Mesendoderm (in vitro differentiated cells): Measurements from ENCODE around the gene ERCC5.

ENCODE experiments used
- DNase-seq: peaks from one replicate; pipeline ENCODE4 v3.0.0; 2013
- H2AK5ac ChIP-seq: 2 replicates; pipeline ENCODE4 v1.6.1; 2013; ENCODE audit warnings: low read length, inconsistent platforms
- H2BK120ac ChIP-seq: 2 replicates; pipeline ENCODE4 v1.6.1; 2013; ENCODE audit warnings: low read depth, mild to moderate bottlenecking, low read length, moderate library complexity, mixed read lengths
- H2BK15ac ChIP-seq: replicated peaks from 2 replicates; pipeline ENCODE4 v1.6.1; 2013; ENCODE audit warnings: low read depth, mild to moderate bottlenecking, moderate library complexity
- H2BK5ac ChIP-seq: 2 replicates; pipeline ENCODE4 v1.6.1; 2013; ENCODE audit warnings: low read length, inconsistent platforms
- H3K18ac ChIP-seq: 2 replicates; pipeline ENCODE4 v1.6.1; 2013; ENCODE audit warnings: mild to moderate bottlenecking, low read length, mixed read lengths
- H3K23ac ChIP-seq: one replicate; pipeline ENCODE4 v1.6.1; 2013; ENCODE audit warnings: low read length
- H3K27ac ChIP-seq: 2 replicates; pipeline ENCODE4 v1.5.1; 2013; ENCODE audit warnings: low read depth, mild to moderate bottlenecking, inconsistent platforms, low read length, moderate library complexity
- H3K27me3 ChIP-seq: 2 replicates; pipeline ENCODE4 v1.6.1; 2013; ENCODE audit warnings: low read length, control low read depth, mild to moderate bottlenecking, inconsistent platforms; ENCODE audit not compliant: insufficient read depth, poor library complexity
- H3K36me3 ChIP-seq: 2 replicates; pipeline ENCODE4 v1.6.1; 2013; ENCODE audit warnings: low read length, inconsistent platforms; ENCODE audit not compliant: control insufficient read depth, insufficient read depth
- H3K4ac ChIP-seq: one replicate; pipeline ENCODE4 v1.6.1; 2013; ENCODE audit warnings: low read depth, mild to moderate bottlenecking, low read length, moderate library complexity
- H3K4me1 ChIP-seq: 2 replicates; pipeline ENCODE4 v1.6.1; 2013; ENCODE audit warnings: low read depth, low read length, inconsistent platforms; ENCODE audit not compliant: control insufficient read depth
- H3K4me2 ChIP-seq: 2 replicates; pipeline ENCODE4 v1.6.1; 2013; ENCODE audit warnings: low read length
- H3K4me3 ChIP-seq: 2 replicates; pipeline ENCODE4 v1.5.1; 2013; ENCODE audit warnings: mild to moderate bottlenecking, low read length
- H3K56ac ChIP-seq: one replicate; pipeline ENCODE4 v1.6.1; 2013; ENCODE audit warnings: low read length
- H3K79me1 ChIP-seq: 2 replicates; pipeline ENCODE4 v1.6.1; 2013; ENCODE audit warnings: low read length, inconsistent platforms
- H3K79me2 ChIP-seq: 2 replicates; pipeline ENCODE4 v1.6.1; 2013; ENCODE audit warnings: mild to moderate bottlenecking, low read length; ENCODE audit not compliant: control insufficient read depth, insufficient read depth
- H3K9ac ChIP-seq: 2 replicates; pipeline ENCODE4 v1.6.1; 2013; ENCODE audit warnings: low read length, inconsistent platforms
- H4K5ac ChIP-seq: one replicate; pipeline ENCODE4 v1.6.1; 2013; ENCODE audit warnings: low read length
- H4K8ac ChIP-seq: one replicate; pipeline ENCODE4 v1.6.1; 2013; ENCODE audit warnings: low read depth, mild to moderate bottlenecking, control low read depth, low read length, moderate library complexity
- WGBS: extraction: QIAGEN DNeasy Blood & Tissue Kit; methylation state at CpG from one replicate; pipeline ENCODE4 v1.1.7; 2013; ENCODE audit warnings: low lambda C conversion rate, missing lambda C conversion rate; ENCODE audit not compliant: insufficient coverage; ENCODE audit errors: extremely low coverage; 5-methylcytosine and 5-hydroxymethylcytosine counted together

ERCC5 gene

GRCh38 chr13:102905905-102906771, 60.3 kb downstream of the ERCC5 start:
- no peak overlapping the region for H2AK5ac ChIP-seq
- no peak overlapping the region for H3K56ac ChIP-seq
- H3K79me2 ChIP-seq: no peaks in the 10 kb centered on the region
- H3K4ac ChIP-seq: no peak overlapping the region
- H3K18ac ChIP-seq: no peak overlapping the region
- no peak overlapping the region for H2BK15ac ChIP-seq
- no peaks in the 10 kb centered on the region for H3K79me1 ChIP-seq
- no peak overlapping the region for H4K8ac ChIP-seq
- H3K36me3 ChIP-seq: no peaks in the 10 kb centered on the region
- WGBS: no CpG with 5 or more reads among the region's 7 CpGs
- no peak overlapping the region for H3K4me3 ChIP-seq
- H3K4me2 ChIP-seq: no peak overlapping the region
- no peak overlapping the region for H3K9ac ChIP-seq
- no peak overlapping the region for H2BK5ac ChIP-seq
- no peaks in the 10 kb centered on the region for H3K27me3 ChIP-seq
- no peak overlapping the region for H4K5ac ChIP-seq
- H2BK120ac ChIP-seq: no peak overlapping the region
- DNase-seq: no peak
- H3K27ac ChIP-seq: no peak overlapping the region
- H3K4me1 ChIP-seq: no peaks in the 10 kb centered on the region
- H3K23ac ChIP-seq: no peak overlapping the region

GRCh38 chr13:102907016-102907756, 61.4 kb downstream of the ERCC5 start:
- no peak overlapping the region for H4K5ac ChIP-seq
- no peak overlapping the region for H3K4ac ChIP-seq
- no peaks in the 10 kb centered on the region for H3K27me3 ChIP-seq
- no peak overlapping the region for H3K9ac ChIP-seq
- no CpG with 5 or more reads among the region's 2 CpGs for WGBS
- H2AK5ac ChIP-seq: no peak overlapping the region
- DNase-seq: no peak
- no peaks in the 10 kb centered on the region for H3K36me3 ChIP-seq
- no peak overlapping the region for H2BK120ac ChIP-seq
- no peak overlapping the region for H3K4me3 ChIP-seq
- H2BK5ac ChIP-seq: no peak overlapping the region
- H4K8ac ChIP-seq: no peak overlapping the region
- H3K79me2 ChIP-seq: no peaks in the 10 kb centered on the region
- H3K79me1 ChIP-seq: no peaks in the 10 kb centered on the region
- no peak overlapping the region for H3K27ac ChIP-seq
- H3K4me1 ChIP-seq: no peaks in the 10 kb centered on the region
- H3K23ac ChIP-seq: no peak overlapping the region
- no peak overlapping the region for H2BK15ac ChIP-seq
- H3K4me2 ChIP-seq: no peak overlapping the region
- no peak overlapping the region for H3K18ac ChIP-seq
- H3K56ac ChIP-seq: no peak overlapping the region

- Histone ChIP-seq H3K79me2 (no peaks in the 10 kb centered on the region), H3K4me2 (no peak overlapping the region), H3K27ac (no peak overlapping the region), H3K27me3 (no peaks in the 10 kb centered on the region), H3K4me3 (no peak overlapping the region), H2AK5ac (no peak overlapping the region), H4K8ac (no peak overlapping the region), H3K23ac (no peak overlapping the region), H3K79me1 (no peaks in the 10 kb centered on the region), H2BK120ac (no peak overlapping the region), H3K4ac (no peak overlapping the region), H3K36me3 (no peaks in the 10 kb centered on the region), H2BK5ac (no peak overlapping the region), H3K56ac (no peak overlapping the region), H3K9ac (no peak overlapping the region), H3K4me1 (no peaks in the 10 kb centered on the region), H4K5ac (no peak overlapping the region), H2BK15ac (no peak overlapping the region), H3K18ac (no peak overlapping the region)
- no CpG with 5 or more reads among the region's 4 CpGs for WGBS
- no peak for DNase-seq
These were observed 62.2 kb downstream of the ERCC5 start for GRCh38 chr13:102907886-102908515.

GRCh38 chr13:102909971-102910370, 64.1 kb downstream of the ERCC5 start:
- no peaks in the 10 kb centered on the region for H3K27me3 ChIP-seq
- no peak overlapping the region for H3K4ac ChIP-seq
- H2BK120ac ChIP-seq: no peak overlapping the region
- no peak overlapping the region for H3K18ac ChIP-seq
- no peak overlapping the region for H3K56ac ChIP-seq
- H4K5ac ChIP-seq: no peak overlapping the region
- no CpG with 5 or more reads among the region's 3 CpGs for WGBS
- H3K23ac ChIP-seq: no peak overlapping the region
- DNase-seq: no peak
- H3K79me2 ChIP-seq: no peaks in the 10 kb centered on the region
- no peak overlapping the region for H2BK5ac ChIP-seq
- H4K8ac ChIP-seq: no peak overlapping the region
- no peak overlapping the region for H3K4me3 ChIP-seq
- H2BK15ac ChIP-seq: no peak overlapping the region
- H3K4me1 ChIP-seq: no peaks in the 10 kb centered on the region
- H3K4me2 ChIP-seq: no peak overlapping the region
- H3K9ac ChIP-seq: no peak overlapping the region
- no peak overlapping the region for H2AK5ac ChIP-seq
- H3K79me1 ChIP-seq: no peaks in the 10 kb centered on the region
- H3K27ac ChIP-seq: no peak overlapping the region
- no peaks in the 10 kb centered on the region for H3K36me3 ChIP-seq

GRCh38 chr13:102911336-102911735, 65.5 kb downstream of the ERCC5 start:
- no peak for DNase-seq
- Histone ChIP-seq H3K4me2 (no peak overlapping the region), H3K4ac (no peak overlapping the region), H3K4me1 (no peaks in the 10 kb centered on the region), H2BK5ac (no peak overlapping the region), H2BK15ac (no peak overlapping the region), H2BK120ac (no peak overlapping the region), H3K9ac (no peak overlapping the region), H4K8ac (no peak overlapping the region), H3K18ac (no peak overlapping the region), H3K79me1 (no peaks in the 10 kb centered on the region), H3K36me3 (no peaks in the 10 kb centered on the region), H3K27me3 (no peaks in the 10 kb centered on the region), H4K5ac (no peak overlapping the region), H3K4me3 (no peak overlapping the region), H3K27ac (no peak overlapping the region), H2AK5ac (no peak overlapping the region), H3K23ac (no peak overlapping the region), H3K56ac (no peak overlapping the region), H3K79me2 (no peaks in the 10 kb centered on the region)
- no CpG with 5 or more reads among the region's 6 CpGs for WGBS
